Skeletal muscle tissue (tissue), 4 donors: ENCODE results near the gene PCBP4. TPM values are rescaled to one million over a fixed set of nuclear protein-coding genes. Genes with fewer than 3 reads are reported as not detected.
"Not testable (repeated sequence)": the region's sequence is repeated elsewhere in the genome, so short reads cannot be mapped to it uniquely, and the experiment has no call there.

Source experiments
- H3K27ac ChIP-seq: one replicate; pipeline ENCODE4 v1.7.0; 2013; ENCODE audit warnings: mild to moderate bottlenecking, low read depth, low read length, inconsistent platforms
- H3K27me3 ChIP-seq, 3 donors: one replicate each; pipeline ENCODE4 v1.7.0; 2013; ENCODE audit warnings: low read length in 3 of 3; ENCODE audit not compliant: control insufficient read depth in 3 of 3, insufficient read depth in 3 of 3
- H3K36me3 ChIP-seq, 3 donors: one replicate each; pipeline ENCODE4 v1.7.0; 2013; ENCODE audit warnings: low read length in 3 of 3; ENCODE audit not compliant: control insufficient read depth in 3 of 3, insufficient read depth in 3 of 3
- H3K4me1 ChIP-seq, 3 donors: one replicate each; pipeline ENCODE4 v1.7.0; 2013; ENCODE audit warnings: low read length in 3 of 3, mild to moderate bottlenecking in 3 of 3; ENCODE audit not compliant: control insufficient read depth in 3 of 3, insufficient read depth in 3 of 3
- H3K4me3 ChIP-seq, 3 donors: one replicate each; pipeline ENCODE4 v1.7.0; 2013; ENCODE audit warnings: low read length in 3 of 3
- H3K9ac ChIP-seq, 3 donors: one replicate each; pipeline ENCODE4 v1.7.0; 2013; ENCODE audit warnings: low read length in 3 of 3, mild to moderate bottlenecking in 3 of 3, moderate library complexity in 2 of 3, low read depth in 1 of 3
- H3K9me3 ChIP-seq, 3 donors: one replicate each; pipeline ENCODE4 v1.7.0; 2013; ENCODE audit warnings: low read length in 3 of 3; ENCODE audit not compliant: control insufficient read depth in 3 of 3
- total RNA-seq: library from RNA; depleted of rRNA; stranded (reverse); fragments of >200 nt; gene quantifications from one replicate; pipeline ENCODE4 v1.2.3, GENCODE V29; 2014
- donor health status: Osteomylitis.

The PCBP4 gene
- total RNA-seq, 1 donor from 2014 or later: 33.4 TPM

DNA sequence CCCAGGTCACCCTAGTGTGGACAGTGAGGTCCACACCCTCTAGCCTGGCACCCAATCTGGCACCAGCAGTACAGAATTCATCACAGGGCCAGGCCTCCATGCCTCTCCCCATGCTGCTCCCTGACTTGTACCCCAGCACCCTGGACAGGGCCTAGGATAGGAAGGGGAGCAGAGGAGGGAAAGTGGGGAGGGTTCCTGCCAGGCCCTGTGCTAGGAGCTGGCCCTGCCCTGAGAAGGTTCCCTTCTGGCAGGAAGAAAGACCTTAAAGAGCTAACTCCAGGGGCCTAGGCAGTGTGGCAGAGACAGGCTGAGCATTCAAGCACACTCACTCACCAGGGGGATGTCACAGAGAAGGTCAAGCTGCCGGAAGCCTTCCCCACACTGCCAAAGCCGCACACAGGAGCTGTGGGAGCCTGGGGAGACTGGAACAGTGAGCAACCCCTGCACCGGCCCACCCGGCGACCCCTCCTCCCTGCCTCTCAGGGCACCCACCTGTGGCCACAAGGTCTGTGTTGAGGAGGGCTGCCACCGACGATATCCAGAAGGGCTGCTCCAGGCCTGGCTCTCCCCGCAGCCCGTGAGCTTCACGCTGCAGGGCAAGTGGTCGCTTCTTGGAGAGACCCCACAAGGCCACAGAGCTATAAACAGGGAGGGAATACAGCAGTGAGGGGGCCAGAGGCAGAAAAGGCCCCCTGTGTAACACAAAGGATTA lies 33.0 kb downstream of the PCBP4 start:
- Histone ChIP-seq H3K9me3 (no peaks in the 10 kb centered on the region), H3K36me3 (peaks cover 58 to 60% (median 58%) of the 10 kb centered on the region in 3 donors), H3K4me1 (no peaks in the 10 kb centered on the region), H3K9ac (no peak overlapping the region), H3K27ac (no peak overlapping the region), H3K4me3 (no peak overlapping the region), H3K27me3 (no peaks in the 10 kb centered on the region)

GRCh38 chr3:51933471-51934138 lies 33.6 kb downstream of the PCBP4 start:
- peaks cover 55 to 58% (median 56%) of the 10 kb centered on the region in 3 donors for H3K36me3 ChIP-seq
- H3K9ac ChIP-seq: no peak overlapping the region
- no peaks in the 10 kb centered on the region for H3K4me1 ChIP-seq
- no peaks in the 10 kb centered on the region for H3K9me3 ChIP-seq
- no peaks in the 10 kb centered on the region for H3K27me3 ChIP-seq
- no peak overlapping the region for H3K27ac ChIP-seq
- no peak overlapping the region for H3K4me3 ChIP-seq

GRCh38 chr3:51932471-51933370 lies 34.5 kb downstream of the PCBP4 start:
- Histone ChIP-seq H3K9me3 (no peaks in the 10 kb centered on the region), H3K27ac (no peak overlapping the region), H3K36me3 (peaks cover 48 to 54% (median 49%) of the 10 kb centered on the region in 3 donors), H3K9ac (no peak overlapping the region), H3K4me1 (no peaks in the 10 kb centered on the region), H3K27me3 (no peaks in the 10 kb centered on the region), H3K4me3 (no peak overlapping the region)

DNA sequence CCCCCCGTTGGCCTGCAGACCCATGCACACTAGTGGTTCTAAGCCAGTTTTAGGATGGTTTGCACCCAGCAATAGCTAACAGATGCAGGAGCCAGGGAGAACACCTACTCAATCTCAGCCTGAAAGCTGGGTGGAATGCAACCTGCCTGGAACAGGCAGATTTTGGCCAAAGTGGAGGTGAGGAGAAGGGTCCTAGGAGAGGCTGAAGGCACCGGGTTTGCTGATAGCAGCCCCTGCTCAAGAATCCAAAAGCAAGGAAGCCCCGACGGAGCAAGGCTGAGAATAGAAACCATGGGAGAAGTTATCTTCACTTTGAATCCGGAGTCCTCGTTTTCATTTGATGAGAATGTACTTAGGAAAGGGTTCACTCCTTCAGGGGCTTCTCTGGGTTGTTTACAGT lies 35.5 kb downstream of the PCBP4 start:
- no peak overlapping the region for H3K9ac ChIP-seq
- no peak overlapping the region for H3K4me3 ChIP-seq
- H3K36me3 ChIP-seq: peaks cover 39 to 46% (median 40%) of the 10 kb centered on the region in 3 donors
- H3K27ac ChIP-seq: no peak overlapping the region
- no peaks in the 10 kb centered on the region for H3K4me1 ChIP-seq
- no peaks in the 10 kb centered on the region for H3K27me3 ChIP-seq
- no peaks in the 10 kb centered on the region for H3K9me3 ChIP-seq

- Histone ChIP-seq H3K27me3 (no peaks in the 10 kb centered on the region), H3K27ac (no peak overlapping the region), H3K9ac (no peak overlapping the region), H3K36me3 (peaks cover 28 to 34% (median 28%) of the 10 kb centered on the region in 3 donors), H3K4me3 (no peak overlapping the region), H3K4me1 (peaks cover 0 to 2% (median 0%) of the 10 kb centered on the region in 3 donors), H3K9me3 (no peaks in the 10 kb centered on the region)
These were observed 36.8 kb downstream of the PCBP4 start for GRCh38 chr3:51930439-51930838.

- Histone ChIP-seq H3K27me3 (no peaks in the 10 kb centered on the region), H3K4me3 (no peak overlapping the region), H3K27ac (no peak overlapping the region), H3K36me3 (peaks cover 20 to 25% (median 20%) of the 10 kb centered on the region in 3 donors), H3K4me1 (peaks cover 0 to 2% (median 0%) of the 10 kb centered on the region in 3 donors), H3K9ac (no peak overlapping the region), H3K9me3 (no peaks in the 10 kb centered on the region)
These were observed 37.7 kb downstream of the PCBP4 start for GRCh38 chr3:51929420-51930003.

DNA sequence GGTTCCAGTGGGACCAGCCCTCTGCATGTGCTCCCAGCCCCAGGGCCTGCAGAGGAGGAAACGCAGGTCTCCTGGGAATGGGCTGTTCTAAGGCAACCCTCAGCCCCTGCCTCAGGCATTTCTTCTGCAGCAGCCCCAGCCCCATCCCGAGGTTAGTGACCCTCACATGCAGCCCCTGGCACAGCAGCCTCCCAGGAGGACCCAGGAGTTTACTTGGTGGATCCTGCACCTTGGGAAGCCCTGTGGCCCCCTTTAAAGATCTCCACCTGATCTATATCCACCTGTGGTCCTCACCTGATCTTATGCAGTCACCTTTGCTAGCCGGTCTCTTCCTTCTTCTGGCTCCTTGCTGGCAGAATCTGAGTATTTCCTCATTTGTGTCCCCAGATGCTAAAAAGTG lies 38.3 kb downstream of the PCBP4 start:
- not testable (repeated sequence) for H3K27me3 ChIP-seq, H3K4me1 ChIP-seq, H3K27ac ChIP-seq, H3K9me3 ChIP-seq, H3K9ac ChIP-seq, H3K4me3 ChIP-seq
- peaks cover 15 to 19% (median 15%) of the 10 kb centered on the region in 3 donors for H3K36me3 ChIP-seq

- no peaks in the 10 kb centered on the region for H3K27me3 ChIP-seq
- H3K4me1 ChIP-seq: peaks cover 0 to 2% (median 0%) of the 10 kb centered on the region in 3 donors
- H3K27ac ChIP-seq: no peak overlapping the region
- H3K4me3 ChIP-seq: no peak overlapping the region
- no peak overlapping the region for H3K9ac ChIP-seq
- no peaks in the 10 kb centered on the region for H3K9me3 ChIP-seq
- H3K36me3 ChIP-seq: peaks cover 10 to 14% (median 11%) of the 10 kb centered on the region in 3 donors
These were observed 38.8 kb downstream of the PCBP4 start for GRCh38 chr3:51928438-51928837.

- Histone ChIP-seq H3K9ac (no peak overlapping the region), H3K4me3 (no peak overlapping the region), H3K36me3 (peaks cover 0 to 4% (median 0%) of the 10 kb centered on the region in 3 donors), H3K4me1 (peaks cover 0 to 2% (median 0%) of the 10 kb centered on the region in 3 donors), H3K9me3 (no peaks in the 10 kb centered on the region), H3K27ac (no peak overlapping the region), H3K27me3 (no peaks in the 10 kb centered on the region)
These were observed 39.9 kb downstream of the PCBP4 start for GRCh38 chr3:51927061-51927977.
